Measurements from ENCODE around the gene OAS3.
"Not testable (repeated sequence)": the region's sequence is repeated elsewhere in the genome, so short reads cannot be mapped to it uniquely, and the experiment has no call there.

Gene OAS3

GRCh38 chr12:112927475-112927874 is 10.8 kb upstream of the OAS3 start:
- no peak for DNase-seq (ENCODE audit: low read depth)

- DNase-seq (ENCODE audit: low read depth), result no peak
These were observed 10.3 kb upstream of the OAS3 start for GRCh38 chr12:112927925-112928324.

- DNase-seq (ENCODE audit: low read depth), result no peak
These were observed 9.3 kb upstream of the OAS3 start for GRCh38 chr12:112928978-112929377.

GRCh38 chr12:112929715-112930114 is 8.6 kb upstream of the OAS3 start:
- DNase-seq (ENCODE audit: low read depth), result no peak

GRCh38 chr12:112930350-112930749 is 7.9 kb upstream of the OAS3 start:
- no peak for DNase-seq (ENCODE audit: low read depth)

- DNase-seq (ENCODE audit: low read depth), result no peak
These were observed 5.7 kb upstream of the OAS3 start for GRCh38 chr12:112932485-112933128.

- DNase-seq (ENCODE audit: low read depth), result no peak
These were observed 5.2 kb upstream of the OAS3 start for GRCh38 chr12:112933129-112933505.

- no peak for DNase-seq (ENCODE audit: low read depth)
These were observed 2.0 kb upstream of the OAS3 start for GRCh38 chr12:112936264-112936663.

GRCh38 chr12:112936927-112937326 is 1.3 kb upstream of the OAS3 start:
- no peak for DNase-seq (ENCODE audit: low read depth)

GRCh38 chr12:112938751-112939150 is 477 bp downstream of the OAS3 start:
- DNase-seq (ENCODE audit: low read depth), result no peak

GRCh38 chr12:112939761-112940381 is 1.6 kb downstream of the OAS3 start:
- DNase-seq (ENCODE audit: low read depth), result no peak

- no peak for DNase-seq (ENCODE audit: low read depth)
These were observed 3.5 kb downstream of the OAS3 start for GRCh38 chr12:112941528-112942335.

- no peak for DNase-seq (ENCODE audit: low read depth)
These were observed 4.3 kb downstream of the OAS3 start for GRCh38 chr12:112942572-112942971.

- no peak for DNase-seq (ENCODE audit: low read depth)
These were observed 5.9 kb downstream of the OAS3 start for GRCh38 chr12:112944024-112944690.

GRCh38 chr12:112945515-112945914 is 7.2 kb downstream of the OAS3 start:
- no peak for DNase-seq (ENCODE audit: low read depth)

GRCh38 chr12:112946236-112947000 is 8.1 kb downstream of the OAS3 start:
- DNase-seq (ENCODE audit: low read depth), result no peak

- DNase-seq (ENCODE audit: low read depth), result no peak
These were observed 9.0 kb downstream of the OAS3 start for GRCh38 chr12:112947314-112947713.

GRCh38 chr12:112947761-112948160 is 9.5 kb downstream of the OAS3 start:
- DNase-seq (ENCODE audit: low read depth), result no peak

GRCh38 chr12:112948806-112949205 is 10.5 kb downstream of the OAS3 start:
- no peak for DNase-seq (ENCODE audit: low read depth)

- DNase-seq (ENCODE audit: low read depth), result no peak
These were observed 12.4 kb downstream of the OAS3 start for GRCh38 chr12:112950701-112951100.

- not testable (repeated sequence) for DNase-seq (ENCODE audit: low read depth)
These were observed 18.9 kb downstream of the OAS3 start for GRCh38 chr12:112957125-112957524.

- no peak for DNase-seq (ENCODE audit: low read depth)
These were observed 22.8 kb downstream of the OAS3 start for GRCh38 chr12:112961074-112961473.

All from stimulated activated CD8-positive, alpha-beta memory T cell treated with anti-CD3 and anti-CD28 coated beads, Interleukin-4, amount 100 ng/mL, for 24 hours (primary cell).